ENCODE results near the gene CCDC138. TPM values are rescaled to one million over a fixed set of nuclear protein-coding genes. Genes with fewer than 3 reads are reported as not detected.

Gene CCDC138
- polyA plus RNA-seq, 1 donor from 2014 or later: 19.0 TPM

DNA sequence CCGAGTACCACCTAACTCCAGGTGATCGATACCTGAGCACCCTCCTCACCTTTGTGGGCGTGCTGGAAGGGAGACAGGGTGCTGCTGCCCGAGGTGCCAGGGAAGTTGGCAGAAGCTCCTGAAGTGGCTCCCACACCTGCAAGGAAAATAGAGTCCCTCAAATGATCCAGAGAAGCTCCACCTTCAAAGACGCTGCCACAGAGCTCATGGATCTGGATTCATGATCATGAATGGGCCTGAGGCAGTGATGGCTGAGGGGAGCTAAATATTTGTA is 126.0 kb downstream of the CCDC138 start:
- H3K9me2 ChIP-seq (ENCODE audit: insufficient read depth, low read length): no peaks in the 10 kb centered on the region
- no peak overlapping the region for H3K4me2 ChIP-seq (ENCODE audit: low read length)
- H2AFZ ChIP-seq (ENCODE audit: low read depth, low read length): no peak overlapping the region
- H3K4me3 ChIP-seq (ENCODE audit: low read length): no peak overlapping the region
- H3K27ac ChIP-seq (ENCODE audit: low read length): no peak overlapping the region
- H3K36me3 ChIP-seq (ENCODE audit: insufficient read depth, low read length): no peaks in the 10 kb centered on the region
- no peak overlapping the region for H3K9ac ChIP-seq (ENCODE audit: low read length)
- H3K79me2 ChIP-seq (replicated peaks; ENCODE audit: insufficient read depth, low read length): no peaks in the 10 kb centered on the region
- H3K9me3 ChIP-seq (ENCODE audit: low read length): no peaks in the 10 kb centered on the region
- H3F3A ChIP-seq (ENCODE audit: insufficient read depth, low read length, poor library complexity, severe bottlenecking): no peaks in the 10 kb centered on the region
- H4K20me1 ChIP-seq (ENCODE audit: insufficient read depth): no peaks in the 10 kb centered on the region
- TF ChIP-seq SMC3 (conservative IDR thresholded peaks at IDR 0.05; ENCODE audit: poor library complexity) (no peak), RAD21 (conservative IDR thresholded peaks at IDR 0.05) (no peak), EP300 (conservative IDR thresholded peaks at IDR 0.05; ENCODE audit: poor library complexity, severe bottlenecking) (no peak), EZH2 (IDR thresholded peaks at IDR 0.05; ENCODE audit: borderline replicate concordance, insufficient read depth, low read length, poor library complexity, severe bottlenecking) (no peak), TAF1 (IDR thresholded peaks at IDR 0.05; ENCODE audit: low read depth) (no peak), POLR2AphosphoS5 (IDR thresholded peaks at IDR 0.05) (no peak), MXI1 (conservative IDR thresholded peaks at IDR 0.05; ENCODE audit: poor library complexity, severe bottlenecking) (no peak)
- TF ChIP-seq, protein P1, sequence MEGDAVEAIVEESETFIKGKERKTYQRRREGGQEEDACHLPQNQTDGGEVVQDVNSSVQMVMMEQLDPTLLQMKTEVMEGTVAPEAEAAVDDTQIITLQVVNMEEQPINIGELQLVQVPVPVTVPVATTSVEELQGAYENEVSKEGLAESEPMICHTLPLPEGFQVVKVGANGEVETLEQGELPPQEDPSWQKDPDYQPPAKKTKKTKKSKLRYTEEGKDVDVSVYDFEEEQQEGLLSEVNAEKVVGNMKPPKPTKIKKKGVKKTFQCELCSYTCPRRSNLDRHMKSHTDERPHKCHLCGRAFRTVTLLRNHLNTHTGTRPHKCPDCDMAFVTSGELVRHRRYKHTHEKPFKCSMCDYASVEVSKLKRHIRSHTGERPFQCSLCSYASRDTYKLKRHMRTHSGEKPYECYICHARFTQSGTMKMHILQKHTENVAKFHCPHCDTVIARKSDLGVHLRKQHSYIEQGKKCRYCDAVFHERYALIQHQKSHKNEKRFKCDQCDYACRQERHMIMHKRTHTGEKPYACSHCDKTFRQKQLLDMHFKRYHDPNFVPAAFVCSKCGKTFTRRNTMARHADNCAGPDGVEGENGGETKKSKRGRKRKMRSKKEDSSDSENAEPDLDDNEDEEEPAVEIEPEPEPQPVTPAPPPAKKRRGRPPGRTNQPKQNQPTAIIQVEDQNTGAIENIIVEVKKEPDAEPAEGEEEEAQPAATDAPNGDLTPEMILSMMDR (IDR thresholded peaks at IDR 0.05; ENCODE audit: poor library complexity, severe bottlenecking): no peak
- TF ChIP-seq, protein P2, sequence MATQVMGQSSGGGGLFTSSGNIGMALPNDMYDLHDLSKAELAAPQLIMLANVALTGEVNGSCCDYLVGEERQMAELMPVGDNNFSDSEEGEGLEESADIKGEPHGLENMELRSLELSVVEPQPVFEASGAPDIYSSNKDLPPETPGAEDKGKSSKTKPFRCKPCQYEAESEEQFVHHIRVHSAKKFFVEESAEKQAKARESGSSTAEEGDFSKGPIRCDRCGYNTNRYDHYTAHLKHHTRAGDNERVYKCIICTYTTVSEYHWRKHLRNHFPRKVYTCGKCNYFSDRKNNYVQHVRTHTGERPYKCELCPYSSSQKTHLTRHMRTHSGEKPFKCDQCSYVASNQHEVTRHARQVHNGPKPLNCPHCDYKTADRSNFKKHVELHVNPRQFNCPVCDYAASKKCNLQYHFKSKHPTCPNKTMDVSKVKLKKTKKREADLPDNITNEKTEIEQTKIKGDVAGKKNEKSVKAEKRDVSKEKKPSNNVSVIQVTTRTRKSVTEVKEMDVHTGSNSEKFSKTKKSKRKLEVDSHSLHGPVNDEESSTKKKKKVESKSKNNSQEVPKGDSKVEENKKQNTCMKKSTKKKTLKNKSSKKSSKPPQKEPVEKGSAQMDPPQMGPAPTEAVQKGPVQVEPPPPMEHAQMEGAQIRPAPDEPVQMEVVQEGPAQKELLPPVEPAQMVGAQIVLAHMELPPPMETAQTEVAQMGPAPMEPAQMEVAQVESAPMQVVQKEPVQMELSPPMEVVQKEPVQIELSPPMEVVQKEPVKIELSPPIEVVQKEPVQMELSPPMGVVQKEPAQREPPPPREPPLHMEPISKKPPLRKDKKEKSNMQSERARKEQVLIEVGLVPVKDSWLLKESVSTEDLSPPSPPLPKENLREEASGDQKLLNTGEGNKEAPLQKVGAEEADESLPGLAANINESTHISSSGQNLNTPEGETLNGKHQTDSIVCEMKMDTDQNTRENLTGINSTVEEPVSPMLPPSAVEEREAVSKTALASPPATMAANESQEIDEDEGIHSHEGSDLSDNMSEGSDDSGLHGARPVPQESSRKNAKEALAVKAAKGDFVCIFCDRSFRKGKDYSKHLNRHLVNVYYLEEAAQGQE (IDR thresholded peaks at IDR 0.05; ENCODE audit: borderline replicate concordance): no peak
- H3K27me3 ChIP-seq (ENCODE audit: insufficient read depth, low read depth, low read length): no peaks in the 10 kb centered on the region

GRCh38 chr2:108916122-108916795 is 129.7 kb downstream of the CCDC138 start:
- Histone ChIP-seq H3K4me3 (ENCODE audit: low read length) (no peak overlapping the region), H3F3A (ENCODE audit: insufficient read depth, low read length, poor library complexity, severe bottlenecking) (no peaks in the 10 kb centered on the region), H4K20me1 (ENCODE audit: insufficient read depth) (no peaks in the 10 kb centered on the region), H3K4me2 (ENCODE audit: low read length) (no peak overlapping the region), H3K36me3 (ENCODE audit: insufficient read depth, low read length) (no peaks in the 10 kb centered on the region), H3K9me3 (ENCODE audit: low read length) (no peaks in the 10 kb centered on the region), H3K79me2 (replicated peaks; ENCODE audit: insufficient read depth, low read length) (no peaks in the 10 kb centered on the region), H2AFZ (ENCODE audit: low read depth, low read length) (no peak overlapping the region), H3K9me2 (ENCODE audit: insufficient read depth, low read length) (no peaks in the 10 kb centered on the region), H3K27ac (ENCODE audit: low read length) (no peak overlapping the region), H3K9ac (ENCODE audit: low read length) (no peak overlapping the region), H3K27me3 (ENCODE audit: insufficient read depth, low read depth, low read length) (no peaks in the 10 kb centered on the region)
- TF ChIP-seq, protein P2 (IDR thresholded peaks at IDR 0.05; ENCODE audit: borderline replicate concordance): no peak
- no peak for TF ChIP-seq SMC3 (conservative IDR thresholded peaks at IDR 0.05; ENCODE audit: poor library complexity)
- TF ChIP-seq, protein P1 (IDR thresholded peaks at IDR 0.05; ENCODE audit: poor library complexity, severe bottlenecking): no peak
- TF ChIP-seq TAF1 (IDR thresholded peaks at IDR 0.05; ENCODE audit: low read depth): no peak
- no peak for TF ChIP-seq EZH2 (IDR thresholded peaks at IDR 0.05; ENCODE audit: borderline replicate concordance, insufficient read depth, low read length, poor library complexity, severe bottlenecking)
- TF ChIP-seq RAD21 (conservative IDR thresholded peaks at IDR 0.05): no peak
- TF ChIP-seq POLR2AphosphoS5 (IDR thresholded peaks at IDR 0.05): no peak
- no peak for TF ChIP-seq MXI1 (conservative IDR thresholded peaks at IDR 0.05; ENCODE audit: poor library complexity, severe bottlenecking)
- TF ChIP-seq EP300 (conservative IDR thresholded peaks at IDR 0.05; ENCODE audit: poor library complexity, severe bottlenecking): no peak
